Uterus (tissue), 2 donors: Measurements from ENCODE around the gene ARHGEF10L.

Experiments
- CTCF ChIP-seq, 4 experiments: fragments of 200-600 bp in 2 of 4; fragments of 450-650 bp in 2 of 4; sonication (generic) in 2 of 4; IDR thresholded peaks; one replicate each; pipeline ENCODE4 v1.5.1; 2016 to 2019; ENCODE audit warnings: antibody characterized with exemption in 4 of 4, mild to moderate bottlenecking in 2 of 4, moderate library complexity in 1 of 4
- POLR2A ChIP-seq, 2 donors: fragments of 450-650 bp; IDR thresholded peaks; one replicate each; pipeline ENCODE4 v1.6.1; 2016; ENCODE audit warnings: antibody characterized with exemption in 2 of 2, mild to moderate bottlenecking in 1 of 2, moderate library complexity in 1 of 2

DNA sequence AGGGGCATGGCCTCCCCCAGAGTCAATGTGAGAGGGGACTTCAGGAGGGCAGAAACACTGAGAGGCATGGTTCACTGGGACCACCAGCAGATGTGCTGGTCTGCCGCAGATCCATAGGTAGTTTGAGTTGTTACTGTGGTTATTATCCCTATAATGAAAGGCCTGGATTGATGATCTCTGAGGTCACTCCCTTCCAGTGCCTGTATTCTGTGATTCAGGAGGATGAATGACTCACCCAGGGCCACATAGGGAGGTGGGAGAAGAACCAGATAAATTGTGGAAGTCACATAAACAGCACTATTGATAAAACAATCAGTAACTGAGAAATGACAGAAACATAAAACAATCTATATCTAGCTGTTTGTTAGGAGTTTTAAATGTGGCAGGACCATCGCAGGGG, 193.0 kb downstream of the ARHGEF10L start:
- TF ChIP-seq CTCF (IDR thresholded peaks at IDR 0.05) (no peak), POLR2A (IDR thresholded peaks at IDR 0.05) (no peak)
